ENCODE measurements around the gene FGD4. TPM values are rescaled to one million over a fixed set of nuclear protein-coding genes. Genes with fewer than 3 reads are reported as not detected.

The FGD4 gene
- total RNA-seq, 1 donor from 2014 or later = 51.1 TPM

DNA sequence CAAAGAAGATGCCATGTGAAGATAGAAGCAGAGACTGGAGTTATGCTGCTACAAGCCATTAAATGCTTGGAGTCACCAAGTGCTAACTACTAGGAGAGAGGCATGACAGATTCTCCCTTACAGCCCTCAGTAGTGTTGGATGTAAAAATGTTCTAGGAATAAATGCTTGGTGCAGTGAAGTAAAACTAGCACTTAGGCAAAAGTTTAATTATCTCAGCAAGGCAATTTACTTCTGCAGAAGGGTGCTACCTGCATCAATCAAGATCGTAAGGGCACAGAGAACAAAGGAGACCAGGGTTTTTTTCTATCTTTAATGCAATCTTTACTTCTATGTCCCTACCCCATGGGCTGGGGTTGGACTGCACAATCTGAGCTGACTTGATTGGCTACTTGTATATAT, 270.2 kb downstream of the FGD4 start:
- Histone ChIP-seq H3K36me3 (ENCODE audit: control insufficient read depth in 3 of 3, insufficient read depth in 3 of 3, low read length in 3 of 3) (no peaks in the 10 kb centered on the region), H3K4me1 (ENCODE audit: control insufficient read depth in 3 of 3, insufficient read depth in 3 of 3, low read length in 3 of 3) (no peaks in the 10 kb centered on the region), H3K4me3 (ENCODE audit: low read length in 3 of 3) (no peak overlapping the region), H3K27ac (ENCODE audit: low read depth, low read length) (no peak overlapping the region), H3K9me3 (ENCODE audit: control insufficient read depth in 3 of 3, low read length in 3 of 3) (no peaks in the 10 kb centered on the region), H3K9ac (ENCODE audit: low read depth in 1 of 3, low read length in 3 of 3) (no peak overlapping the region), H3K27me3 (ENCODE audit: control insufficient read depth in 3 of 3, insufficient read depth in 3 of 3, low read length in 3 of 3) (no peaks in the 10 kb centered on the region)

DNA sequence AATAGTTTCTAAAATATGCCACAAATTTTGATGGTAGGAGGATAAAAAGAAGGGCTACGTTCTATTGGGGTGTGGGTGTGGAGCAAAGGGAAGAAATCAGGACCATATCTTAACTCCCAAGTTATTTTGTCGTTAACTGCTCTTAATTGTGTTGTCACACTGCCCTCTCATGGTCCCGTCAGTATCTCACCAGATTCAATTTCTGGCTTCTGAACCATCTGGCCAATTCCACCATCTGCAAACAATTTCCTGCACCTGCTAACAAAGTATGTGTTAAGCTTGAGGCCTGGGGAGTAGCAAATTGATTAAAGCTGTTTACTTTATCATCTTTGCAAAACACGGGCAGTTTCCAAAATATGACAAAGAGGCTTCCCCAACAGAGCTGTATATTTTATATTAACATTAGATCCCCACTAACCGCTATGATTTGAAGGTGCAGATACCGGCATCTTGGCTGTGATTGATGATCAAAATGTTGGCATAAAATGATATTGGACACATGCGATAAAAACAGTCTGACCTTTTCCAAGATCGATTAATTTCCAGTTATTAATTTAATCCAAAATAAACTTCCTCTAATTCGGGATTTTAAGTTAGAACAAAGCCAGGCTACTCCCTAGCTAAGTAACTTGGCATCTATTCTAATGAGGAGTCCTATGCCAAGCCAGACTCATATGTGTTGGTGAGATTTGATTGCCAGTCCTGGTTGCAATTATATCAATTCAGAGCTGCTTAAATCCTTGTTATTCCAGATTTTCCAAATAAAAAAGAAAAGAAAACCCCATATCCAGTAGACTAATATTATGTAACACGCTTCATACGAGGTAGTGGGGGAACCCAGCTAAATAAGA, 272.8 kb downstream of the FGD4 start:
- Histone ChIP-seq H3K27ac (ENCODE audit: low read depth, low read length) (no peak overlapping the region), H3K9me3 (ENCODE audit: control insufficient read depth in 3 of 3, low read length in 3 of 3) (no peaks in the 10 kb centered on the region), H3K9ac (ENCODE audit: low read depth in 1 of 3, low read length in 3 of 3) (no peak overlapping the region), H3K27me3 (ENCODE audit: control insufficient read depth in 3 of 3, insufficient read depth in 3 of 3, low read length in 3 of 3) (no peaks in the 10 kb centered on the region), H3K4me3 (ENCODE audit: low read length in 3 of 3) (no peak overlapping the region), H3K4me1 (ENCODE audit: control insufficient read depth in 3 of 3, insufficient read depth in 3 of 3, low read length in 3 of 3) (no peaks in the 10 kb centered on the region), H3K36me3 (ENCODE audit: control insufficient read depth in 3 of 3, insufficient read depth in 3 of 3, low read length in 3 of 3) (no peaks in the 10 kb centered on the region)

DNA sequence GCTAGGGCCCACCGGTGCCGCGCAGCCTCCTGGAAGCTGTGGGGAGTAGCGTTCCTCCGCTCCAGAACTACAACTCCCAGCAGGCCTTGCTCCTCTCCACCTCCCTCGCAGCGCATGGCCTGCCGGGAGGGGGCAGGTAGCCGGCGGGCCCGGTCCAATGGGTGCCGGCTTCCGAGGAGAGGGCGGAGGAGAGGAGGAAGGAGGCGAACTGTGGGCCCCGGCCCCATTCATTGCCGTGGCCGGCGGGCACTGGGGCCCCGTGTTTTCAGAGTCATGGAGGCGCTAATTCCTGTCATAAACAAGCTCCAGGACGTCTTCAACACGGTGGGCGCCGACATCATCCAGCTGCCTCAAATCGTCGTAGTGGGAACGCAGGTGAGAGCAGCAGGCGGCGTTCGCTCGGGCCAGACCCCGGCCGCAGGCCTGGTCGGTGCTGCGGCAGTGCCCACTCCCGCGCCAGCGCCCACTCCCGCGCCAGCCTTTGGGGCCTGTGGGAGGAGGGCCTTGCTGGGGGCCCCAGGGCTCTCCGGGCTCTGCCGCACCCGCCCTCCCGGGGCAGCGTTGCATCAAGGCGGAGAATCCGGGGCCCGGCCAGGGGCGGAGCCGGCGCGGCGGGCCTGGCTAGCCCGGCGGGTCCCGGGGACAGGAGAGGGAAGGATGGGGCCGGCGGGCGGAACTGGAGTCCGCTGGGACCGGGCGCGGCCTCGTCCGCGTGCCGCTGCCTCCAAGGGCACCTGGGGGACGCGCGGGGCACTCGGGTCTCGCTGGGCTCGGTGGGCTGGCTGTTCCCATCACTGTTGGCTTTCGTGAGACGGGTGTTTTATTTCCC, 279.9 kb downstream of the FGD4 start, which contains the start of gene DNM1L:
DNM1L (plus strand) TSS at position 211 of the 829 bp plus-strand sequence; CDS start at position 274, 63 bp downstream.
- H3K9ac ChIP-seq (ENCODE audit: low read depth in 1 of 3, low read length in 3 of 3) = peak within 1 kb of the TSS; percentile 85 to 89 (median 89)
- H3K9me3 ChIP-seq (ENCODE audit: control insufficient read depth in 3 of 3, low read length in 3 of 3) = no peaks in the 10 kb centered on the region
- H3K27me3 ChIP-seq (ENCODE audit: control insufficient read depth in 3 of 3, insufficient read depth in 3 of 3, low read length in 3 of 3) = no peaks in the 10 kb centered on the region
- H3K36me3 ChIP-seq (ENCODE audit: control insufficient read depth in 3 of 3, insufficient read depth in 3 of 3, low read length in 3 of 3) = no peaks in the 10 kb centered on the region
- H3K4me1 ChIP-seq (ENCODE audit: control insufficient read depth in 3 of 3, insufficient read depth in 3 of 3, low read length in 3 of 3) = peaks cover 2 to 9% (median 8%) of the 10 kb centered on the region in 3 donors
- peak within 1 kb of the TSS; percentile 94 to 96 (median 94) for H3K4me3 ChIP-seq (ENCODE audit: low read length in 3 of 3)
- peak within 1 kb of the TSS; percentile 88 for H3K27ac ChIP-seq (ENCODE audit: low read depth, low read length)

DNA sequence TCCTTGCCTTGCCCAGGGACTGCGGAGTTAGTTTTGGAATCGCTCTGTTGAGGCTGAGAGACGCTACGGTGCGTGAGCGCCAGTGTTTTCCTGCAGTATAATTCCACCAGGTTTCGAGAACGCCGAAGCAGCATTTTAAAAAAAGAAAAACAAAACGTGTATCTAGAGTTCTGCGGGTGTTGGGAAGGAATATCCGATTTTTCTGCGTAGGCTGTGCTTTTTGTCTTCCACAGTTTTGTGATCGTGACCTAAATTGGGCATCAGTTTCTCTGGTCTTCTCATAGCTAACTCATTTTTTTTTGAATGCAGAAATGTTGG, 280.5 kb downstream of the FGD4 start:
- Histone ChIP-seq H3K27ac (ENCODE audit: low read depth, low read length) (peak overlapping the region; percentile 88), H3K4me1 (ENCODE audit: control insufficient read depth in 3 of 3, insufficient read depth in 3 of 3, low read length in 3 of 3) (peaks cover 2 to 9% (median 8%) of the 10 kb centered on the region in 3 donors), H3K4me3 (ENCODE audit: low read length in 3 of 3) (peak overlapping the region; percentile 94 to 96 (median 94)), H3K36me3 (ENCODE audit: control insufficient read depth in 3 of 3, insufficient read depth in 3 of 3, low read length in 3 of 3) (no peaks in the 10 kb centered on the region), H3K27me3 (ENCODE audit: control insufficient read depth in 3 of 3, insufficient read depth in 3 of 3, low read length in 3 of 3) (no peaks in the 10 kb centered on the region), H3K9me3 (ENCODE audit: control insufficient read depth in 3 of 3, low read length in 3 of 3) (no peaks in the 10 kb centered on the region), H3K9ac (ENCODE audit: low read depth in 1 of 3, low read length in 3 of 3) (peak overlapping the region; percentile 85 to 89 (median 89))

DNA sequence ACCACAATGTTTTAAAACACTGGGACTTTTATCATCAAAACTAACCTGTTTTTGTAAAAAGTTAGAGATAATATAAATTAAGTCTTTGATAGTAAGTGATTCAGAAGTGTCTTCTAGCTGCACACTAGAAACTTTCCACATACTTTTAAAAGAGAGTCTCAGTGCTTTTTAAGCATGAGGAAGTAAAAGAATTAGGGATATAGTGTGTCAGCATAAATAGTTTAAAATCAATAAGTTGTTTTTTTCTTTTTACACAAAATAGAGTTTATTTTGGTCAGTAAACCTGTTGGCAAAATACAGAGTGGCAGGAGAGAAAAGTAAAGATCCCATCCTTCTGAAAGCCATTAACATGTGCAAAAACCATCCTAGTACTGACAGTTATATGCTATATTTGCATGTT, 281.4 kb downstream of the FGD4 start:
- peak overlapping the region; percentile 85 to 89 (median 89) for H3K9ac ChIP-seq (ENCODE audit: low read depth in 1 of 3, low read length in 3 of 3)

DNA sequence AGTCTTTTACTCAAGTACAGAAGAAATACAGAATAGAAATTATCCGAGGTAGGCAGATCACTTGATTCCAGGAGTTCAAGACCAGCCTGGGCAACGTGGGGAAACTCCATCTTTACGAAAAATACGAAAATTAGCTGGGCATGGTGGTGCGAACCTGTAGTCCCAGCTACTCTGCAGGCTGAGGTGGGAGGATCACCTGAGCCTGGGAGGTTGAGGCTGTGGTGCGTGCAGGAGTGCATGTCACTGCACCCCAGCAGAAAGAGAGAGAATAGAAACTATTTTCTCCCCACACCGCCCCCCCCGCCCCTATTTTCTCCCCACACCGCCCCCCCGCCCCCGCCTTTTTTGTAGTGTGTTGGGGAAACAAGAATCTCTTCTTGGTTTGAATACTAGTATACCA, 281.9 kb downstream of the FGD4 start:
- H3K9ac ChIP-seq (ENCODE audit: low read depth in 1 of 3, low read length in 3 of 3) = peak overlapping the region in 1 of 3 donors; percentile 47
- peaks cover 2 to 9% (median 8%) of the 10 kb centered on the region in 3 donors for H3K4me1 ChIP-seq (ENCODE audit: control insufficient read depth in 3 of 3, insufficient read depth in 3 of 3, low read length in 3 of 3)
- no peak overlapping the region for H3K27ac ChIP-seq (ENCODE audit: low read depth, low read length)
- H3K9me3 ChIP-seq (ENCODE audit: control insufficient read depth in 3 of 3, low read length in 3 of 3) = no peaks in the 10 kb centered on the region
- H3K4me3 ChIP-seq (ENCODE audit: low read length in 3 of 3) = no peak overlapping the region
- H3K27me3 ChIP-seq (ENCODE audit: control insufficient read depth in 3 of 3, insufficient read depth in 3 of 3, low read length in 3 of 3) = no peaks in the 10 kb centered on the region
- peaks cover 0 to 2% (median 0%) of the 10 kb centered on the region in 3 donors for H3K36me3 ChIP-seq (ENCODE audit: control insufficient read depth in 3 of 3, insufficient read depth in 3 of 3, low read length in 3 of 3)

More for the DNA sequence above, 281.4 kb downstream of the FGD4 start:
- H3K9me3 ChIP-seq (ENCODE audit: control insufficient read depth in 3 of 3, low read length in 3 of 3) = no peaks in the 10 kb centered on the region
- H3K4me1 ChIP-seq (ENCODE audit: control insufficient read depth in 3 of 3, insufficient read depth in 3 of 3, low read length in 3 of 3) = peaks cover 2 to 9% (median 8%) of the 10 kb centered on the region in 3 donors
- H3K27me3 ChIP-seq (ENCODE audit: control insufficient read depth in 3 of 3, insufficient read depth in 3 of 3, low read length in 3 of 3) = no peaks in the 10 kb centered on the region
- H3K4me3 ChIP-seq (ENCODE audit: low read length in 3 of 3) = no peak overlapping the region
- H3K27ac ChIP-seq (ENCODE audit: low read depth, low read length) = no peak overlapping the region
- peaks cover 0 to 2% (median 0%) of the 10 kb centered on the region in 3 donors for H3K36me3 ChIP-seq (ENCODE audit: control insufficient read depth in 3 of 3, insufficient read depth in 3 of 3, low read length in 3 of 3)

DNA sequence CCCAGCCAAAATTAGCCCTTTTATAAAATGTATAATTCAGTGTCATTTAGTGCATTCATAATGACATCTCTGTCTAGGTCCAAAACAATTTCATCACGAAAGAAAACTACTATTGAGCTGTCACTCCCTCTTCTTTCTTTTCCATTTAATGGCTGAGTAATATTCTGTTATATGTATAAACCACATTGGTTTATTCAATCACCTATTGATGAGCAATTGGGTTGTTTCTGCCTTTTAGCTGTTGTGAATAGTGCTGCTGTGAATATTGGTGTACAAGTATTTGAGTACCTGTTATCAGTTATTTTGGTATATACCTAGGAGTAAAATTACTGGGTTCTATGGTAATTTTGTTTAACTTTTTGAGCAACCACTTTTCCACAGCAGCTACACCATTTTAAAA, 287.0 kb downstream of the FGD4 start:
- Histone ChIP-seq H3K4me1 (ENCODE audit: control insufficient read depth in 3 of 3, insufficient read depth in 3 of 3, low read length in 3 of 3) (no peaks in the 10 kb centered on the region), H3K4me3 (ENCODE audit: low read length in 3 of 3) (no peak overlapping the region), H3K9me3 (ENCODE audit: control insufficient read depth in 3 of 3, low read length in 3 of 3) (no peaks in the 10 kb centered on the region), H3K27me3 (ENCODE audit: control insufficient read depth in 3 of 3, insufficient read depth in 3 of 3, low read length in 3 of 3) (no peaks in the 10 kb centered on the region), H3K27ac (ENCODE audit: low read depth, low read length) (no peak overlapping the region), H3K36me3 (ENCODE audit: control insufficient read depth in 3 of 3, insufficient read depth in 3 of 3, low read length in 3 of 3) (peaks cover 0 to 2% (median 0%) of the 10 kb centered on the region in 3 donors), H3K9ac (ENCODE audit: low read depth in 1 of 3, low read length in 3 of 3) (no peak overlapping the region)

DNA sequence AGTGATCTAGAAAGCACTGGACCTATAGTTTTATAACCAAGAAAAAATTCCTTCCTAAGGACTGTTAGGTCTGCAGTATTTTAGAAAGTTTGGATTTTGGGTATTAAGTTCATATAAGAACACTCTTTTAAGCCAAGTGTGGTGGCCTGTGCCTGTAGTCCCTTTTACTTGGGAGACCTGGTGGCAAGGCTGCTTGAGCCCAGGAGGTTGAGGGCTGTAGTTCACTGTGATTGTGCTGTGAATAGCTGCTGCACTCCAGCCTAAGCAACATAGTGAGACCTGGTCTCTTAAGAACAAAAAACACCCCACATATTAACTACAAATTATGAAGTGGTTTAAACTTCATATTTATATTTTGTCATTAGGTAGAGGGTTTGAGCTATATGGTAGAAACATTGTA, 289.4 kb downstream of the FGD4 start:
- no peaks in the 10 kb centered on the region for H3K9me3 ChIP-seq (ENCODE audit: control insufficient read depth in 3 of 3, low read length in 3 of 3)
- no peak overlapping the region for H3K27ac ChIP-seq (ENCODE audit: low read depth, low read length)
- H3K4me1 ChIP-seq (ENCODE audit: control insufficient read depth in 3 of 3, insufficient read depth in 3 of 3, low read length in 3 of 3) = peaks cover 0 to 3% (median 0%) of the 10 kb centered on the region in 3 donors
- no peak overlapping the region for H3K9ac ChIP-seq (ENCODE audit: low read depth in 1 of 3, low read length in 3 of 3)
- H3K27me3 ChIP-seq (ENCODE audit: control insufficient read depth in 3 of 3, insufficient read depth in 3 of 3, low read length in 3 of 3) = no peaks in the 10 kb centered on the region
- no peak overlapping the region for H3K4me3 ChIP-seq (ENCODE audit: low read length in 3 of 3)
- H3K36me3 ChIP-seq (ENCODE audit: control insufficient read depth in 3 of 3, insufficient read depth in 3 of 3, low read length in 3 of 3) = peaks cover 0 to 2% (median 0%) of the 10 kb centered on the region in 3 donors

DNA sequence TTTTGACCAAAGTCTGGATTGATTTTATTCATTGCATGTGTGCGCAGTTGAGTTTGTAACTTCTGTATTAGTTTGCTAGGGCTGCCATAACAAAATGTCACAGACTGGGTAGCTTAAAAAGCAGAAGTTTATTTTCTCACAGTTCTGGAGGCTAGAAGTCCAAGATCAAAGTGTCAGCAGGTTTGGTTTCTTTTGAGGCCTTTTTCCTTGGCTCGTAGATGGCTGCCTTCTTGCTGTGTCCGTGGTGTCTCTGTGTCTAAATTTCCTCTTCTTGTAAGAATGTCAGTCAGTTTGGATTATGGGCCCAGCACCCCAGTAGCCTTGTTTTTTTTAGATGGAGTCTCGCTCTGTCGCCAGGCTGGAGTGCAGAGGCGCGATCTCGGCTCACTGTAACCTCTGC, 291.6 kb downstream of the FGD4 start:
- Histone ChIP-seq H3K4me1 (ENCODE audit: control insufficient read depth in 3 of 3, insufficient read depth in 3 of 3, low read length in 3 of 3) (peaks cover 0 to 3% (median 0%) of the 10 kb centered on the region in 3 donors), H3K9me3 (ENCODE audit: control insufficient read depth in 3 of 3, low read length in 3 of 3) (no peaks in the 10 kb centered on the region), H3K36me3 (ENCODE audit: control insufficient read depth in 3 of 3, insufficient read depth in 3 of 3, low read length in 3 of 3) (peaks cover 0 to 5% (median 0%) of the 10 kb centered on the region in 3 donors), H3K27me3 (ENCODE audit: control insufficient read depth in 3 of 3, insufficient read depth in 3 of 3, low read length in 3 of 3) (no peaks in the 10 kb centered on the region), H3K4me3 (ENCODE audit: low read length in 3 of 3) (no peak overlapping the region), H3K27ac (ENCODE audit: low read depth, low read length) (no peak overlapping the region), H3K9ac (ENCODE audit: low read depth in 1 of 3, low read length in 3 of 3) (no peak overlapping the region)

DNA sequence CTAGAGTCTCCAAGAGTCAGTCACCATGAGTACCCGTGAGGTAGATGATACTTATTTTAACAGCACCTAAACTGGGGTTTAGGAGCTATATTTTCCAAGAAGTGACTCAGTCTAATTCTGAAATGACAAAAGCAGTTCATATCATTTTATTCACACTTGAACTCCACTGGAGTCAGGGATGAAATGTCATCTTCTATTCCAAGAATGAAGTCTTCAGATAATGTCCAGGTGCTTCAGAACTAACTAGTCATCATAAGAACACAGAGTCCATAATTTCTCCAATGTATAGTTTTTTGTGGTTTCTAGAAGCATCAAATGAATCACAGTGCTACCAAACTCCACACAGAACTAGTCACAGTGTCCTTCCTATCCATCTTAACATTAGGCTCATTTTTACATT, 293.0 kb downstream of the FGD4 start:
- Histone ChIP-seq H3K27me3 (ENCODE audit: control insufficient read depth in 3 of 3, insufficient read depth in 3 of 3, low read length in 3 of 3) (no peaks in the 10 kb centered on the region), H3K27ac (ENCODE audit: low read depth, low read length) (no peak overlapping the region), H3K4me1 (ENCODE audit: control insufficient read depth in 3 of 3, insufficient read depth in 3 of 3, low read length in 3 of 3) (peaks cover 0 to 3% (median 0%) of the 10 kb centered on the region in 3 donors), H3K9me3 (ENCODE audit: control insufficient read depth in 3 of 3, low read length in 3 of 3) (no peaks in the 10 kb centered on the region), H3K36me3 (ENCODE audit: control insufficient read depth in 3 of 3, insufficient read depth in 3 of 3, low read length in 3 of 3) (peaks cover 0 to 5% (median 0%) of the 10 kb centered on the region in 3 donors), H3K9ac (ENCODE audit: low read depth in 1 of 3, low read length in 3 of 3) (no peak overlapping the region), H3K4me3 (ENCODE audit: low read length in 3 of 3) (no peak overlapping the region)

All from skeletal muscle tissue (tissue), 4 donors.